ENCODE results near the gene N4BP3. TPM values are rescaled to one million over a fixed set of nuclear protein-coding genes. Genes with fewer than 3 reads are reported as not detected.

The N4BP3 gene
- total RNA-seq, 3 donors from 2014 or later, result 6.4 to 7.8 (median 7.6) TPM

DNA sequence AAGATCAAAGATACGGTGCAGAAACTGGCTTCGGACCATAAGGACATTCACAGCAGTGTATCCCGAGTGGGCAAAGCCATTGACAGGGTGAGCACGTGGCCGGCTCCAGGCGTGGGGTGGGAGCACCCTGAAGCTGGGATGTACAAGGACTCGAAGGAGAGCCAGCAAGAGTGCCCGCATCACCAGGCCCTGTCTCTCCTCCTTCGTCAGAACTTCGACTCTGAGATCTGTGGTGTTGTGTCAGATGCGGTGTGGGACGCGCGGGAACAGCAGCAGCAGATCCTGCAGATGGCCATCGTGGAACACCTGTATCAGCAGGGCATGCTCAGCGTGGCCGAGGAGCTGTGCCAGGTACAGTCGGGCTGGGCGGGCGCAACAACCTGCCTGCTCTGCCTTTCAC is 29.3 kb downstream of the N4BP3 start:
- Mint-ChIP-seq H3K9me3 (no peaks in the 10 kb centered on the region), H3K36me3 (ENCODE audit: insufficient read depth) (peaks cover 29% of the 10 kb centered on the region), H3K4me3 (no peak overlapping the region), H3K4me1 (ENCODE audit: low read depth) (peaks cover 4% of the 10 kb centered on the region), H3K27me3 (ENCODE audit: low read depth) (no peaks in the 10 kb centered on the region)
- DNase-seq, result no peak
- no peak for ATAC-seq

DNA sequence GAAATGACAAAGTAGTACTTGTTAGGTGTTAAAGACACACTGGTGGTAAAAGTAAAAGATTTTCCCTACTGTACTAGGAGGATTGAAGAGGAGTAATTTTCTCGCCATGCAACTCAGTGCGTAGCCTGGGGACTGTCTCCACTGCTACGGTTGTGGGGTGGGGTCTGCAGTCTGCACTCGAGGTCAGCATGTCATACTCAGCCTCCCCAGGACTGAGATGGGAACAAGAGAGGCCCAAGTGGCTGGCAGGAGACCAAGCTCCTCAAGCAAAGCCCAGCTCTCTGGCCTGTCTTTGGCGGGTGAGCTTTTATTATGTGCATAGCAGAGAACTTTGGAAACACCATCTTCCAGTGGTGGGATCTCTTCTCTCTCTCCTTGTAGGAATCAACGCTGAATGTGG is 29.9 kb downstream of the N4BP3 start:
- H3K9me3 Mint-ChIP-seq, result no peaks in the 10 kb centered on the region
- ATAC-seq, result no peak
- peaks cover 34% of the 10 kb centered on the region for H3K36me3 Mint-ChIP-seq (ENCODE audit: insufficient read depth)
- no peak for DNase-seq
- H3K4me3 Mint-ChIP-seq, result no peak overlapping the region
- H3K4me1 Mint-ChIP-seq (ENCODE audit: low read depth), result peaks cover 4% of the 10 kb centered on the region
- H3K27me3 Mint-ChIP-seq (ENCODE audit: low read depth), result no peaks in the 10 kb centered on the region

DNA sequence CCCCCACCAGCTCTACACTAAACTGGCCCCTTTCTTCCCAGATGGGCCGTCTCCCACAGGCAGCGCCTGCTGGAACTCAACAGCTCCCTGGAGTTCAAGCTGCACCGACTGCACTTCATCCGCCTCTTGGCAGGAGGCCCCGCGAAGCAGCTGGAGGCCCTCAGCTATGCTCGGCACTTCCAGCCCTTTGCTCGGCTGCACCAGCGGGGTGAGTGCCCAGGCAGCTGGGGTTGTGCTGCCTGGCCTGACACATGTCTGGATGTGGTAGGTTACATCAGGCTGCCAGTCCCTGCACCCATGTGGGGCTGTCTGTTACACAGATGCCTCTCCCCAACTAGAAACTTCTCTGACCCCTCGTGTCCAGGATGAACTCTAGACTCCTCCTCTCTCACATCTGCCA is 30.6 kb downstream of the N4BP3 start:
- Mint-ChIP-seq H3K9me3 (no peaks in the 10 kb centered on the region), H3K27me3 (ENCODE audit: low read depth) (no peaks in the 10 kb centered on the region)

DNA sequence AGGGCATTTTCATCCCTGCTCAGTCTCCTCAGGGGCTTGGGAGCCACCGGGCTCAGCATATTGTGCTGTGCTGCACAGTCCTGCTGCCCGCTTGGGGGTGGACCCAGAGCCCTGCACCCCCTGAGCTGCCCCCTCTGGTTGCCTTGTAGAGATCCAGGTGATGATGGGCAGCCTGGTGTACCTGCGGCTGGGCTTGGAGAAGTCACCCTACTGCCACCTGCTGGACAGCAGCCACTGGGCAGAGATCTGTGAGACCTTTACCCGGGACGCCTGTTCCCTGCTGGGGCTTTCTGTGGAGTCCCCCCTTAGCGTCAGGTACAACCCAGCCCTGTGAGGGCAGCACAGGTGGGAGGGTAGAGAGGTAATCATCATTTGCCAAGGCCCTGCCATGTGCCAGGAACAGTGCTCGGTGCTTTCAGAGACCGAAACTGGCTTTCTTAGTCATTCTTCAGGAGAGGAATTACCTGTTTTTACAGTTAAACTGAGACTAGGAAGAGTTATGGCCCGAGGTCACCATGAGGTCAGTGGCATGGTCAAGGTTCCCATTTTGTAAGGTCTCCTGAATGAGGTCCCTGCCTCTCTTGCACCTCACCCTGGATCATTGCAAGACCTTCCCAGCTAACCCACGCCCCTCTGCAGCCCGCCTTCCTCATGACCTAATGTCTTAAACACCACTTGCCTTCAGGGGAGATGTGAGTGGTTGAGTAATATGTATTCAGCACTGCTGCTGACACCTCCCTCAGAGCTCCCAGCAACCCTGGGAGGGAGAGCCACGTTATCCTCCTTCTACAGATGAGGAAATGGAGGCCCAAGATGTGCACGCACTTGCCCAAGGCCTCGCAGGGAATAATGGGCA is 32.9 kb downstream of the N4BP3 start:
- ATAC-seq (peak; percentile 79 to 82), DNase-seq (peak; percentile 73)
- peaks cover 45% of the 10 kb centered on the region for H3K36me3 Mint-ChIP-seq (ENCODE audit: insufficient read depth)
- no peak overlapping the region for H3K4me3 Mint-ChIP-seq
- no peaks in the 10 kb centered on the region for H3K9me3 Mint-ChIP-seq
- no peaks in the 10 kb centered on the region for H3K27me3 Mint-ChIP-seq (ENCODE audit: low read depth)
- H3K4me1 Mint-ChIP-seq (ENCODE audit: low read depth), result peaks cover 24% of the 10 kb centered on the region

More for the DNA sequence above, 30.6 kb downstream of the N4BP3 start:
- DNase-seq (no peak), ATAC-seq (no peak)
- Mint-ChIP-seq H3K36me3 (ENCODE audit: insufficient read depth) (peaks cover 37% of the 10 kb centered on the region), H3K4me1 (ENCODE audit: low read depth) (peaks cover 4% of the 10 kb centered on the region), H3K4me3 (no peak overlapping the region)

DNA sequence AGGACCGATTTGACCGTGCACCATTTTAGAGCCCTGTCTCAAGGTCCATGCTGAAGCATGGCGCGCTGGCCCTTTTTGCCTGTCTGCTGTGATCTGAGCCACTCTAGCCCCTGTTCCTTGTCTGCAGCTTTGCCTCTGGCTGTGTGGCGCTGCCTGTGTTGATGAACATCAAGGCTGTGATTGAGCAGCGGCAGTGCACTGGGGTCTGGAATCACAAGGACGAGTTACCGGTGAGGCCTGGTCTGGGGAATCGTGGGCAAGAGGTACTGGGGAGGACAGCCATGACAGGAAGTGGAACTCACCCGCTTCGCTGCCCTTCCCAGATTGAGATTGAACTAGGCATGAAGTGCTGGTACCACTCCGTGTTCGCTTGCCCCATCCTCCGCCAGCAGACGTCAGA is 34.1 kb downstream of the N4BP3 start:
- Mint-ChIP-seq H3K4me3 (no peak overlapping the region), H3K4me1 (ENCODE audit: low read depth) (peaks cover 32% of the 10 kb centered on the region), H3K36me3 (ENCODE audit: insufficient read depth) (peaks cover 48% of the 10 kb centered on the region), H3K9me3 (no peaks in the 10 kb centered on the region), H3K27me3 (ENCODE audit: low read depth) (no peaks in the 10 kb centered on the region)
- DNase-seq (no peak), ATAC-seq (no peak)

DNA sequence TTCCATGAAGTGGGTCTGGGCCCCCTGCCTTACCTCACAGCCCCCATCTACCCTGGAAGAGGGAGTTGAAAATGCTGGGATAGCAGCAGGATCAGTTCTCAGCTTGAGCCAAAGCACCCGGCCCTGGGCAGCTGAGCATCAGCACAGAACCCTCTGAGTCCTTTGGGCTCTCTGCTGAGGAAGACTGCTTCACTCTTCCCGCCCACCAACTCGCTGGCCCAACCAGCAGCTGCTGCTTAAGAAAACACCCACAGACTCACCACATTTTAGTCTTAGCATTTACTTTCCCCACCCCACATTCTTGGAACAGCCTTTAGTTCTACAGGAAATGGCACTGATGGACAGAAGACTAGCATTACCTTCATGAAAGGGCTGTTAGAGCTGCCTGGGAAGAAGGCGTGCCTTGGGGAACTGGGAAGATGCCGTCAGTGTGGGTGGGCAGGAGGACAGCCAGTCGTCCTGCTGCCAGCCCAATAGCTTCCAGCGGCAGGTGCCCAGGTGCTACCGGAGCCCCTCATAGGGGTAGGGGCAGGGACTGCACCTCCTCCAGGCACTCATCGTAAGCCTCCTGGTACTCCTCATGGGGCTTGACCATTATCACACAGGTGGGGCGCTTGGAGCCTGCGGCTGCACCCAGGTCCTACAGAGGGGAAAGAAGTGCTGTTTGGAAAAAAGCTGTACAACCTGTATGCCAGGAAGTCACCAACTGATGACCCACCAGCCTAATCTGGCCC is 36.0 kb downstream of the N4BP3 start:
- DNase-seq (no peak), ATAC-seq (no peak)
- peaks cover 40% of the 10 kb centered on the region for H3K4me1 Mint-ChIP-seq (ENCODE audit: low read depth)
- H3K9me3 Mint-ChIP-seq, result no peaks in the 10 kb centered on the region
- H3K36me3 Mint-ChIP-seq (ENCODE audit: insufficient read depth), result peaks cover 41% of the 10 kb centered on the region
- H3K27me3 Mint-ChIP-seq (ENCODE audit: low read depth), result no peaks in the 10 kb centered on the region
- no peak overlapping the region for H3K4me3 Mint-ChIP-seq

DNA sequence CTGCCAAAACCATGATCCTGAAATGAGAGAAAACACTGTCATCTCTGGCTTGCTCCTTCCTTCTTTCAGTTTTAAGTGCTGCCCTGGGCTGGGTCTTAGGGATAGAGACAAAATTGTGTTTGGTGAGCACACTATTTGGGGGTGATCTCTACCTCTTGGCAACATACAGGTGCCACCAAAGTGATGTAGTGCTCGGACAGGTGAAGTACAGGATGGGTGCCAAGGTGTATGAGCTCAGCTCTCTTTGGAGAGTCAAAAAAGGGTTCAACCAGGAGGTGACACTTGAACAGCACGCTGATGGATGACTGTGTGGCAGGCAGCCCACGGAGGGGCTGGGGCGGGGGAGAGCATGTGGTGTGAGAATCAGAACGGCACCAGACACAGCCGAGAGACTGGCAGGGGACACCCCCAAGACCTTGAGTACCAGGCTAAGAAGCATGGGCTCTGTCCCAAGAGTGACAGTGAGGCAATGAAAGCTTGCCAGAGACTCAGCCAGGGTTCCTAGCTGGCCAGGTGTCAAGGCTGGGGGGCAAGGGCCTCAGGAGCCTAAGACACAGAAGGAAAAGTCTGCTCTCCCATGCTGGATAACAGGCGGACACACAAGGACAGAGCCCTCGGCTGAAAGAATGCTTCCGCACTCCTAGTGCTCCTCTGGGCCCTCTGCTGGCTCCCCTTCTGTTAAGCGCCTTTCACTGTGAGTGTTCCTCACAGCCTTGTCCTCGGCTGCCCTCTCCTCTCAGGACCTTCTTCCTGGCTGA is 37.8 kb downstream of the N4BP3 start:
- Mint-ChIP-seq H3K9me3 (no peaks in the 10 kb centered on the region), H3K4me1 (ENCODE audit: low read depth) (peaks cover 43% of the 10 kb centered on the region), H3K4me3 (peak overlapping the region; percentile 97), H3K27me3 (ENCODE audit: low read depth) (no peaks in the 10 kb centered on the region), H3K36me3 (ENCODE audit: insufficient read depth) (peaks cover 35% of the 10 kb centered on the region)
- ATAC-seq, result no peak
- no peak for DNase-seq

DNA sequence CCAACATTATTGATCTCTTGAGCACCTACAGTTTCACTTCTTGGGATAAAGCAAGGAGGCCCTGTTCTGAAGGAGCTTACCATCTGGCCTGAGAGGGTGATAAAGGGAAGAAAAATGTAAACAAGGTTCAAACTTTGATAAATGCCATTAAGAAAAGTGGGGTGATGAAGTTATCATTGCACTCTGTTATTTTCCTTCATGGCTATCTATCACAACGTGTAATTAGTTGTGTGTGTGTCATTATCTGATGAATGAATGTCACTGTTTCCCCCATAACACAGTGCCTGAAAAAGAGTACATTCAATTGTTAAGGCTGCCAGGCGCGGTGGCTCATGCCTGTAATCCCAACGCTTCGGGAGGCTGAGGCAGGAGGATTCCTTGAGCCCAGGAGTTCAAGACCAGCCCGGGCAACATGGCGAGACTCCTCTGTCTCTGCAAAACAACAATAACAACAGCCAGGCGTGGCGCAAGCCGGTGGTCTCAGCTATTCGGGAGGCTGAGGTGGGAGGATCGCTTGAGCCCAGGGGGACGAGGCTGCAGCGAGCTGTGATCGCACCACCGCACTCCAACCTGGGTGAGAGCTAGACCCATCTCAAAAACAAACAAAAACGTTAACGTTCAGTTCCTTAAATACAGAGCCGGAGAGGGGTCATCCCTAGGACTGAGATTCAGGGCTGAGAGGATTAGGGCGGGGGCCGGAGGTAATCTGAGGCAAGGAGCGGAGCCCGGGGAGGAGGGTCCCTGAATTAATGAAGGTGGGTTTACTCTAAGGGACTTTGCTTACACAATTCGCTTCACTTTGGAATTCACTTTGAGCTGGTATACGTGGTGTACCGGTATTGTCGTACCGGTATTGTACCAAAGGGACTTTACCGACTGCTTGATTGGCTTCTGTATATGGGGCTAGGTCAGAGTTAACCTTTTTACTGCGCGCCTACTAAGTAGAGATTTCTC is 39.4 kb downstream of the N4BP3 start:
- no peak for DNase-seq
- peaks cover 40% of the 10 kb centered on the region for H3K4me1 Mint-ChIP-seq (ENCODE audit: low read depth)
- H3K9me3 Mint-ChIP-seq, result no peaks in the 10 kb centered on the region
- peaks cover 28% of the 10 kb centered on the region for H3K36me3 Mint-ChIP-seq (ENCODE audit: insufficient read depth)
- peak overlapping the region; percentile 97 for H3K4me3 Mint-ChIP-seq
- ATAC-seq, result no peak
- H3K27me3 Mint-ChIP-seq (ENCODE audit: low read depth), result no peaks in the 10 kb centered on the region

DNA sequence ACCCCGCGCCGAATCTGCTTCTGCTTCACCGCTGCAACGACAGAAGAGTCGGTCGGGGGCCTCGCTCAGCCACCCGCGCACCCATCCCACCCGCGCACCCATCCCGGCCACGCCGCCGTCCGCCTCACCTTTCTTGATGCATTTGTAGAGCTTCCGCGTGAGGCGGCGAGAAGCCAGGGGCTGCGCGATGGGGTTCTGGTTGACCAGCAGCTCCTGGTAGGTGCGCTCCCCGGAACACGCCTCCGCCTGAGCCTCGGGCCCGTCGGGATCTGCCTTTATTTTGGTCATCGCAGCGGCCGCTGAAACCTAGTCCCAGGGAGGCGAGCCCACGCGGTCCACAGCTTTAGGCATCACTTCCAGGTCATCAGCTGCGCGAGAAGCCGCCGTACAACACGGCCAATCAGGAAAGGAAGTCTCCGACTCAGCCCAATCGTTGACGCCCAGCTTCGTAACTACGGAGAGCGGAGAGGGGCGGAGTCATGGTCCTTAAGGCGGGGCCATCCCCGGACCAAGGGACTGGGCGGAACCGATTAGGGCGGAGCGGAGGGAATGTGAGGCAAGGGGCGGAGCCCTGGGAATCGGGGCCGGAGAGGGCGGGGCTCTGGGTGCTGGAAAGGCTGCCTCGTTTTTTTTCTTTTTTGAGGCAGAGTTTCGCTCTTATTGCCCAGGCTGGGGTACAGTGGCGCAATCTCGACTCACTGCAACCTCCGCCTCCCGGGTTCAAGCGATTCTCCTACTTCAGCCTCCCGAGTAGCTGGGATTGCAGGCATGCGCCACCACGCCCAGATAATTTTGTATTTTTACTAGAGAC is 40.4 kb downstream of the N4BP3 start, which contains the start of gene NHP2:
TSS of gene NHP2 (minus strand) at position 356 of the 811 bp plus-strand sequence. CDS start at position 288, 68 bp downstream.
- peak within 1 kb of the TSS; percentile 97 for H3K4me3 Mint-ChIP-seq
- peaks cover 21% of the 10 kb centered on the region for H3K36me3 Mint-ChIP-seq (ENCODE audit: insufficient read depth)
- no peaks in the 10 kb centered on the region for H3K9me3 Mint-ChIP-seq
- peaks cover 40% of the 10 kb centered on the region for H3K4me1 Mint-ChIP-seq (ENCODE audit: low read depth)
- H3K27me3 Mint-ChIP-seq (ENCODE audit: low read depth), result no peaks in the 10 kb centered on the region
- DNase-seq, result peak; percentile 98
- ATAC-seq, result peak; percentile 99

DNA sequence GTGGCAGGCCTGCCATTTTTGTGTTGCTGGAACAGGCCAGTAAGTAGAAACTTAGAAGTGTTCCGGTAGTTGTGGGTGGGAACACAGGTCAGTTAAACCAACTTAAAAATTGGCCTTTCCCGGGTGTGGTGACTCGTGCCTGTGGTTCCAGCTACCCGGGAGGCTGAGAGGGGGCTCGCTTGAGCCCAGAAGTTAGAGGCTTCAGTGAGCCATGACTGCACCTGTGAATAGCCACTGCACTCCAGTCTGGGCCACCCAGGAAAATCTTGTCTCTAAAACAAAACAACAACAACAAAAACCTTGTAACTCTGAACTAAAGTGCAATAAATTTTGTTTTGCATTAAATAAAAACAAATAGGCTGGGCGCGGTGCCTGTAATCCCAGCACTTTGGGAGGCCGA is 41.7 kb downstream of the N4BP3 start:
- Mint-ChIP-seq H3K4me3 (no peak overlapping the region), H3K27me3 (ENCODE audit: low read depth) (no peaks in the 10 kb centered on the region), H3K9me3 (no peaks in the 10 kb centered on the region), H3K4me1 (ENCODE audit: low read depth) (peaks cover 29% of the 10 kb centered on the region), H3K36me3 (ENCODE audit: insufficient read depth) (peaks cover 19% of the 10 kb centered on the region)
- no peak for ATAC-seq
- no peak for DNase-seq

DNA sequence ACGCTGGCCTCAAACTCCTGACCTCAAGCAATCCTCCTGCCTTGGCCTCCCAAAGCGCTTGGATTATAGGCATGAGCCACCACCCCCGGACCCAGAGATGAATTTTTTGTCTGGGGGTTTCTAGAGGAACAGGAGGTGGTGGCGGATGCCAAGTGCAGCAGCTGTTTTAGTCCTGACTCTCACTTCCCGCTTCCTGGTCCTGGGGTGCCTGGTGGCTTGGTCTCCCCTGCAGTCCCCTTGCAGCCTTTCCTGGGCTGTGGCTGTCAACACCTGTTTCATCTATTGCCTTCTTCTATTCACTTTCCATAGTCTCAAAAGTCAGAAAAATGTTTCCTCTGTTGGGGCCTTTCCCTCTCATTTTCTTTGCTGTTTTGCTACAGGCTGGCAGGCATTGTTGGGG is 46.8 kb downstream of the N4BP3 start:
- H3K9me3 Mint-ChIP-seq, result no peaks in the 10 kb centered on the region
- DNase-seq (no peak), ATAC-seq (no peak)
- H3K4me3 Mint-ChIP-seq, result no peak overlapping the region
- H3K27me3 Mint-ChIP-seq (ENCODE audit: low read depth), result peaks cover 18% of the 10 kb centered on the region
- peaks cover 4% of the 10 kb centered on the region for H3K4me1 Mint-ChIP-seq (ENCODE audit: low read depth)
- no peaks in the 10 kb centered on the region for H3K36me3 Mint-ChIP-seq (ENCODE audit: insufficient read depth)

DNA sequence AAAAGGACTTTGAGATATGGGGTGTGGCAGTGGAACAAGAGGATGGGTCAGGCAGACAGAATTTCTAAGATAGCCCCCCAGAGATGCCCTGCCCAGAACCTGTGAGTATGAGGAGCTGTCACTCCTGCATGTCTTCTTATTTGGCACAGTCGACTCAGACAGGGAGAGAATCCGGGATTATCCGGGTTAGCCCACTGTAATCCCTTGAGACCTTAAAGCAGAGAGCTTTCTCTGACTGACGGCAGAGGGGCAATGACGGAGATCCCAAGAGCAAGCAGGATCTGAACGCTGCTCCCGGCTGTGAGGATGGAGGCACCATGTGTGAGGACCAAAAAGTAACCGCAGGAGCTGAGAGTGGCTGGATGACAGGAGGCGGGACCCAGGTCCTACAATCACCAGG is 49.1 kb downstream of the N4BP3 start:
- Mint-ChIP-seq H3K9me3 (no peaks in the 10 kb centered on the region), H3K27me3 (ENCODE audit: low read depth) (peaks cover 18% of the 10 kb centered on the region), H3K4me1 (ENCODE audit: low read depth) (peaks cover 4% of the 10 kb centered on the region), H3K4me3 (no peak overlapping the region), H3K36me3 (ENCODE audit: insufficient read depth) (no peaks in the 10 kb centered on the region)
- no peak for DNase-seq
- ATAC-seq, result no peak
